Sigmoid colon (tissue), 7 donors: ENCODE results near the gene MPV17L2. TPM values are rescaled to one million over a fixed set of nuclear protein-coding genes. Genes with fewer than 3 reads are reported as not detected.
"Not testable (repeated sequence)": the region's sequence is repeated elsewhere in the genome, so short reads cannot be mapped to it uniquely, and the experiment has no call there.

Experiments used
- DNase-seq: peaks from one replicate; pipeline ENCODE4 v3.0.0-alpha.2; 2019
- H3K27ac ChIP-seq, 4 donors: fragments of 200-600 bp; sonication (generic); one replicate each; pipeline ENCODE4 v1.5.1; 2016 to 2019; ENCODE audit warnings: mild to moderate bottlenecking in 1 of 4
- H3K27me3 ChIP-seq, 3 donors: fragments of 200-600 bp; sonication (generic); one replicate each; pipeline ENCODE4 v1.5.1; 2019; ENCODE audit warnings: mild to moderate bottlenecking in 1 of 3
- H3K36me3 ChIP-seq, 4 donors: fragments of 200-600 bp; sonication (generic); one replicate each; pipeline ENCODE4 v1.5.1; 2016 to 2019
- H3K4me1 ChIP-seq, 4 donors: fragments of 200-600 bp; sonication (generic); one replicate each; pipeline ENCODE4 v1.5.1; 2017 to 2019
- H3K4me3 ChIP-seq, 4 donors: fragments of 200-600 bp; sonication (generic); one replicate each; pipeline ENCODE4 v1.5.1; 2017 to 2019; ENCODE audit warnings: mild to moderate bottlenecking in 2 of 4, moderate library complexity in 1 of 4
- H3K9me3 ChIP-seq, 4 donors: fragments of 200-600 bp in 3 of 4; sonication (generic) in 3 of 4; one replicate each; pipeline versions ENCODE4 v1.5.1 to v1.6.1; 2013 to 2019
- EP300 ChIP-seq, 4 donors: sonication (generic); formaldehyde crosslinking; IDR thresholded peaks; one replicate each; pipeline ENCODE4 v1.6.1; 2017; ENCODE audit warnings: antibody characterized with exemption in 4 of 4
- POLR2A ChIP-seq, 2 donors: fragments of 450-650 bp; IDR thresholded peaks; one replicate each; pipeline ENCODE4 v1.6.1; 2016; ENCODE audit warnings: antibody characterized with exemption in 2 of 2, mild to moderate bottlenecking in 2 of 2, moderate library complexity in 2 of 2
- POLR2AphosphoS5 ChIP-seq, 4 donors: sonication (generic); formaldehyde crosslinking; IDR thresholded peaks; one replicate each; pipeline ENCODE4 v1.6.1; 2017; ENCODE audit warnings: antibody characterized with exemption in 4 of 4
- WGBS, 2 donors: extraction: QIAGEN DNeasy Blood & Tissue Kit; methylation state at CpG; one replicate each; pipeline ENCODE4 v1.1.7; 2013; 5-methylcytosine and 5-hydroxymethylcytosine counted together
- intact Hi-C: fragments of 100-400 bp; cut with DNase I; formaldehyde crosslinking; loops from one replicate; pipeline ENCODE4 v1.15.1; 2023
- polyA plus RNA-seq, 3 donors: library from polyadenylated mRNA; stranded (reverse); fragments of 200-250 nt; gene quantifications; one replicate each; pipeline ENCODE4 v1.2.3, GENCODE V29; 2013
- total RNA-seq, 4 donors: library from RNA; depleted of rRNA; stranded (reverse); fragments of >200 nt; gene quantifications; one replicate each; pipeline ENCODE4 v1.1.0, GENCODE V29; 2016
- TF ChIP-seq, protein P1 (sequence below), 4 experiments: fragments of 450-650 bp in 3 of 4; fragments of 200-600 bp in 1 of 4; IDR thresholded peaks; one replicate each; pipeline ENCODE4 v1.5.1; 2016 to 2019; ENCODE audit warnings: antibody characterized with exemption in 4 of 4, mild to moderate bottlenecking in 3 of 4, moderate library complexity in 2 of 4
- donor health status: healthy with polysubstance abuse.
- donor health status: Bipolar disorder and iron deficiency.
- donor health status: healthy.

MPV17L2 gene
- total and polyA plus RNA-seq, 7 donors, result 9.0 to 37.3 (median 18.9) TPM

- intact Hi-C loops, result loop anchor here (1.0 to 5.0 kb wide), 4 partner anchors 11 to 208 kb away; partner anchors contain the start of genes LSM4 and MPV17L2
- H3K27ac ChIP-seq, result peak overlapping the region; percentile 95 to 98 (median 95)
- no peaks in the 10 kb centered on the region for H3K27me3 ChIP-seq
- WGBS, 2 donors, result 1% methylated on average over 22 of the region's 22 CpGs
- H3K9me3 ChIP-seq, result no peaks in the 10 kb centered on the region
- peak; percentile 86 for DNase-seq
- TF ChIP-seq POLR2AphosphoS5 (IDR thresholded peaks at IDR 0.05) (peak in 2 of 4 donors; percentile 55 to 71), EP300 (IDR thresholded peaks at IDR 0.05) (peak in 1 of 4 donors; percentile 7), POLR2A (IDR thresholded peaks at IDR 0.05) (peak; percentile 39 to 60)
- TF ChIP-seq, protein P1, sequence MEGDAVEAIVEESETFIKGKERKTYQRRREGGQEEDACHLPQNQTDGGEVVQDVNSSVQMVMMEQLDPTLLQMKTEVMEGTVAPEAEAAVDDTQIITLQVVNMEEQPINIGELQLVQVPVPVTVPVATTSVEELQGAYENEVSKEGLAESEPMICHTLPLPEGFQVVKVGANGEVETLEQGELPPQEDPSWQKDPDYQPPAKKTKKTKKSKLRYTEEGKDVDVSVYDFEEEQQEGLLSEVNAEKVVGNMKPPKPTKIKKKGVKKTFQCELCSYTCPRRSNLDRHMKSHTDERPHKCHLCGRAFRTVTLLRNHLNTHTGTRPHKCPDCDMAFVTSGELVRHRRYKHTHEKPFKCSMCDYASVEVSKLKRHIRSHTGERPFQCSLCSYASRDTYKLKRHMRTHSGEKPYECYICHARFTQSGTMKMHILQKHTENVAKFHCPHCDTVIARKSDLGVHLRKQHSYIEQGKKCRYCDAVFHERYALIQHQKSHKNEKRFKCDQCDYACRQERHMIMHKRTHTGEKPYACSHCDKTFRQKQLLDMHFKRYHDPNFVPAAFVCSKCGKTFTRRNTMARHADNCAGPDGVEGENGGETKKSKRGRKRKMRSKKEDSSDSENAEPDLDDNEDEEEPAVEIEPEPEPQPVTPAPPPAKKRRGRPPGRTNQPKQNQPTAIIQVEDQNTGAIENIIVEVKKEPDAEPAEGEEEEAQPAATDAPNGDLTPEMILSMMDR (IDR thresholded peaks at IDR 0.05), result no peak
- peak overlapping the region; percentile 39 to 75 (median 54) for H3K4me3 ChIP-seq
- H3K4me1 ChIP-seq, result peaks cover 0 to 37% (median 32%) of the 10 kb centered on the region in 4 donors
- H3K36me3 ChIP-seq, result peaks cover 0 to 20% (median 3%) of the 10 kb centered on the region in 4 donors
These were observed 11.6 kb downstream of the MPV17L2 start for GRCh38 chr19:18204394-18205199.

GRCh38 chr19:18205200-18205892 is 12.3 kb downstream of the MPV17L2 start:
- intact Hi-C loops, result loop anchor here (1.0 to 5.0 kb wide), 3 partner anchors 19 to 207 kb away; partner anchors contain the start of gene LSM4
- 30 to 37% methylated on average over 36 of the region's 36 CpGs for WGBS, 2 donors
- peaks cover 0 to 13% (median 0%) of the 10 kb centered on the region in 4 donors for H3K36me3 ChIP-seq
- H3K4me1 ChIP-seq, result peaks cover 0 to 37% (median 32%) of the 10 kb centered on the region in 4 donors
- peak; percentile 96 for DNase-seq
- TF ChIP-seq POLR2A (IDR thresholded peaks at IDR 0.05) (peak in 1 of 2 donors; percentile 34), POLR2AphosphoS5 (IDR thresholded peaks at IDR 0.05) (peak; percentile 38 to 83 (median 64)), EP300 (IDR thresholded peaks at IDR 0.05) (peak in 1 of 4 donors; percentile 24)
- TF ChIP-seq, protein P1 (IDR thresholded peaks at IDR 0.05), result no peak
- peak overlapping the region; percentile 39 to 75 (median 54) for H3K4me3 ChIP-seq
- no peaks in the 10 kb centered on the region for H3K27me3 ChIP-seq
- peak overlapping the region; percentile 95 to 98 (median 95) for H3K27ac ChIP-seq
- no peaks in the 10 kb centered on the region for H3K9me3 ChIP-seq

- H3K27ac ChIP-seq, result peak overlapping the region; percentile 95 to 98 (median 95)
- H3K27me3 ChIP-seq, result no peaks in the 10 kb centered on the region
- no peak overlapping the region for H3K4me3 ChIP-seq
- DNase-seq, result no peak
- 79 to 82% methylated on average over 12 of the region's 12 CpGs for WGBS, 2 donors
- H3K36me3 ChIP-seq, result peaks cover 0 to 10% (median 0%) of the 10 kb centered on the region in 4 donors
- peaks cover 0 to 37% (median 32%) of the 10 kb centered on the region in 4 donors for H3K4me1 ChIP-seq
- no peak for TF ChIP-seq POLR2A (IDR thresholded peaks at IDR 0.05)
- TF ChIP-seq, protein P1 (IDR thresholded peaks at IDR 0.05), result no peak
- TF ChIP-seq EP300 (IDR thresholded peaks at IDR 0.05), result no peak
- TF ChIP-seq POLR2AphosphoS5 (IDR thresholded peaks at IDR 0.05), result no peak
- no peaks in the 10 kb centered on the region for H3K9me3 ChIP-seq
- intact Hi-C loops, result loop anchor here (5.0 kb wide), 1 partner anchor 206 kb away; no protein-coding TSS in a partner anchor
These were observed 13.0 kb downstream of the MPV17L2 start for GRCh38 chr19:18206018-18206417.

- intact Hi-C loops, result loop anchor here (1.0 to 5.0 kb wide), 2 partner anchors 43 to 204 kb away; no protein-coding TSS in a partner anchor
- H3K27me3 ChIP-seq, result no peaks in the 10 kb centered on the region
- H3K27ac ChIP-seq, result peak overlapping the region; percentile 15 to 61 (median 38)
- H3K9me3 ChIP-seq, result no peaks in the 10 kb centered on the region
- no peak overlapping the region for H3K4me3 ChIP-seq
- peak; percentile 84 for DNase-seq
- TF ChIP-seq POLR2A (IDR thresholded peaks at IDR 0.05), result no peak
- TF ChIP-seq POLR2AphosphoS5 (IDR thresholded peaks at IDR 0.05), result peak in 2 of 4 donors; percentile 26 to 46
- TF ChIP-seq, protein P1 (IDR thresholded peaks at IDR 0.05), result peak in 3 of 4 experiments; percentile 21 to 76 (median 43)
- peak in 1 of 4 donors; percentile 5 for TF ChIP-seq EP300 (IDR thresholded peaks at IDR 0.05)
- 11 to 23% methylated on average over 32 of the region's 32 CpGs for WGBS, 2 donors
- no peaks in the 10 kb centered on the region for H3K36me3 ChIP-seq
- H3K4me1 ChIP-seq, result peaks cover 0 to 27% (median 21%) of the 10 kb centered on the region in 4 donors
These were observed 15.3 kb downstream of the MPV17L2 start for GRCh38 chr19:18208098-18208951.

GRCh38 chr19:18209912-18210311 is 16.9 kb downstream of the MPV17L2 start:
- not testable (repeated sequence) for DNase-seq, H3K27ac ChIP-seq, H3K9me3 ChIP-seq, H3K36me3 ChIP-seq, H3K27me3 ChIP-seq, H3K4me3 ChIP-seq
- H3K4me1 ChIP-seq, result peaks cover 0 to 19% (median 16%) of the 10 kb centered on the region in 4 donors
- intact Hi-C loops, result loop anchor here (5.0 kb wide), 1 partner anchor 202 kb away; no protein-coding TSS in a partner anchor
- 83 to 87% methylated on average over 5 of the region's 5 CpGs for WGBS, 2 donors
